Psoas muscle (tissue), 8 donors: Measurements from ENCODE around the gene BUB1B. TPM values are rescaled to one million over a fixed set of nuclear protein-coding genes. Genes with fewer than 3 reads are reported as not detected.
"Not testable (repeated sequence)": the region's sequence is repeated elsewhere in the genome, so short reads cannot be mapped to it uniquely, and the experiment has no call there.

Source experiments
- ATAC-seq, 4 donors: fragments of 200-7000 bp; cut with Tn5 transposase; one replicate each; pipeline ENCODE4 v1.9.1; 2020; ENCODE audit warnings: moderate library complexity in 3 of 4, mild to moderate bottlenecking in 2 of 4
- DNase-seq, 2 donors: peaks; one replicate each; pipeline ENCODE4 v3.0.0-alpha.2; 2020
- H3K27ac ChIP-seq: fragments of 200-600 bp; one replicate; pipeline ENCODE4 v1.8.0; 2022
- H3K27me3 ChIP-seq, 3 donors: fragments of 200-600 bp in 1 of 3; one replicate each; pipeline versions ENCODE4 v1.6.1 to v1.8.0; 2013 to 2022; ENCODE audit warnings: low read length in 2 of 3, mild to moderate bottlenecking in 2 of 3, moderate library complexity in 1 of 3; ENCODE audit not compliant: insufficient read depth in 3 of 3
- H3K36me3 ChIP-seq, 2 donors: fragments of 200-600 bp in 1 of 2; one replicate each; pipeline versions ENCODE4 v1.6.1 to v1.8.0; 2013 to 2022; ENCODE audit warnings: low read depth in 1 of 2, mild to moderate bottlenecking in 1 of 2, moderate library complexity in 1 of 2; ENCODE audit not compliant: insufficient read depth in 1 of 2
- H3K4me1 ChIP-seq: fragments of 200-600 bp; one replicate; pipeline ENCODE4 v1.8.0; 2022
- H3K4me3 ChIP-seq: fragments of 200-600 bp; one replicate; pipeline ENCODE4 v1.8.0; 2022; ENCODE audit warnings: mild to moderate bottlenecking
- H3K9me3 ChIP-seq: fragments of 200-600 bp; one replicate; pipeline ENCODE4 v1.8.0; 2022
- WGBS, 3 donors: extraction: QIAGEN DNeasy Blood & Tissue Kit; methylation state at CpG; one replicate each; pipeline versions ENCODE4 v1.1.6 to v1.1.7; 2013; 5-methylcytosine and 5-hydroxymethylcytosine counted together
- intact Hi-C, 2 donors: fragments of 100-400 bp; cut with DNase I; formaldehyde crosslinking; loops; one replicate each; pipeline versions ENCODE4 v1.11.0 to v1.14.2; 2022
- polyA plus RNA-seq, 3 donors: library from polyadenylated mRNA; stranded (reverse); fragments of 200-250 nt; gene quantifications; one replicate each; pipeline ENCODE4 v1.2.3, GENCODE V29; 2013
- total RNA-seq, 4 donors: library from RNA; stranded (reverse); fragmentation: NEBNext Ultra II Directional in 2 of 4; extraction: Animal tissue kit (Norgen Biotek cat#: 25700) in 2 of 4; gene quantifications; one replicate each; pipeline versions ENCODE4 v1.2.1 to v1.2.4, GENCODE V29; 2021 to 2023
- TF ChIP-seq, protein P1 (sequence below): fragments of 200-600 bp; IDR thresholded peaks from one replicate; pipeline ENCODE4 v1.8.0; 2022; ENCODE audit warnings: antibody characterized with exemption
- donor health status: healthy with polysubstance abuse.
- donor health status: DM: no; HTN: no; CAD: no; lungs with moderate emphysema.
- donor health status: Bipolar disorder and iron deficiency.
- donor health status: healthy.
- donor health status: DM: yes; HTN: yes; CAD: no.
- donor health status: DM: no; HTN: no; CAD: no.
- donor health status: DM: no; HTN: no; CAD: no.
- donor health status: DM: yes; HTN: yes; CAD: no.

The BUB1B gene
- total and polyA plus RNA-seq, 7 donors: 0.10 to 1.0 (median 0.56) TPM; not detected in 3

DNA sequence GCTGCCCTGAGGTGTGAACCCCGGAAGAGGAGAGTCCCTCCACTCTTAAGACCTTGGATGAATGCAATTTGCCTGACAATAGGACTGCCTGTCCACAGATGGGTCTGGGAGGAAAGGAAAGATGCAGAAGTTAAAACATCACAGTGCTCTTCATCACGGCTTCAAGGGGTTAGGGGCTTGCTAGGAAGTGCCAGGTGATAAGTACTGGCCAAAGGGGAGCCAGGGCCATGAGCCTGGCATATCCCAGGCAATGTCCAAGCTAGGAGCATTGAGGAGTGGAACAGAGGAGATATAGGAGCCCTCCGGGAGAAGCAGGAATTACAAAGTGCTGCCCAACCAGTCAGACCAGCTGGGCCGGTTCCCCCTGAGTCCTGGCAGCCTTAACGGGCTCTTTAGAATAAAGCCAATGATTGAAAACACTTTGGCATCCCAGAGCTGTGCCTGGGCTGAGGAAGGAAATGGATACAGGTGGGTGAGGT is 36.0 kb upstream of the BUB1B start:
- ATAC-seq, H3K36me3 ChIP-seq, H3K9me3 ChIP-seq, H3K27ac ChIP-seq, H3K4me1 ChIP-seq, H3K4me3 ChIP-seq, intact Hi-C loops, H3K27me3 ChIP-seq, DNase-seq: not testable (repeated sequence)
- 51 to 58% (median 54%) methylated on average over 4 of the region's 5 CpGs for WGBS, 3 donors

DNA sequence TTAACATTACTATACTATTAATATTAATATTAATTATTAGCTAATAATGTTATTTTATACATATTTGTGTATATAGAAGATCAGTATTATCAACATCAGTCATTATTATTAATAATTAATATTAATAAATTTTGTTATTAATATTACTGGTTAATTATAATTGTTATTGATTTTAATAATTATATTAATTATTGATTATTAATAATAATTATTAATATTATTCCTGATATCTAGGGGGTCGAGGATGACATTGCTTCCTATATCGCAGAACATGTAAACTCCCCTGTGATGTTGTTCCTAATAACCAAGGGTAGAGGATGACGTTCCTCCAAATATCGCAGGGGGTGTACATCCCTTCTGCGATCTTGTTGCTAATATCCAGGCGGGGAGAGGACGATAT is 34.9 kb upstream of the BUB1B start:
- intact Hi-C loops: no loop called here
- WGBS, 3 donors: 91 to 94% (median 94%) methylated on average over 7 of the region's 7 CpGs
- no peak for ATAC-seq

DNA sequence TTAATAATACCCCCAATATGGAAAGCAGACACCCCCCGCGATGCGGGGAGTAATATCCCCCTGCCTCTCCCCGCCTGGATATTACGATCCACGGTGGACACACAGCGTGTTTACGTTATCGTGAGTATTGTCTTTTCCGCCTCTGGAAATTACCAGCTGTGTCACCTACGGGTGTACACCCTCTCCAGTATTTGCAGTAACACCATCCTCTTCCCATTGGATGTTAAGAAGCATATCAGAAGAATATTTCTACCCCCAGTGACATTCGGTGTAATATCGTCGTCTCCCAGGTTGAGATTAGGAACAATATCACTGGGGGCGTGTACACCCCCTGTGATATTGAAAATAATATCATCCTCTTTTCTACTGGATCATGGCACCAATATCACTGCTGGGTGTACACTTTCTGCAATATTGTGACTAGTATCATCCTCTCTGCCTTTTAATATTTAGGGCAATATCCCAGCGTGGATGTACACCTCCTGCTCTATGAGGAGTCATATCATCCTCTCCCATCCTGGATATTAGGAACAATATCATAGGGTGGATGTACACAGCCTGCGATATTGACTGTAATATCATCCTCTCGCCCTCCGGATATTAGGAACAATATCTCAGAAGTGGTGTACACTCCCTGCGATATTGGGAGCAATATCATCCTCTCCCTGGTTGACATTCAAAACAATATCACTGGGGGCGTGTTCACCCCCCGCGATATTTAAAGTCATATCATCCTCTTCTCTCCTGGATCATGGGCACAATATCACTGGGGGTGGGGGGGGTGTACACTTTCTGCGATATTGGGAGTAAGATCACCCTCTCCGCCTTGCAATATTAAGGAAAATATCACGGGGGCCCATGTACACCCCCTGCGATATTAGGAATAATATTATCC is 31.9 kb upstream of the BUB1B start:
- Histone ChIP-seq H3K27me3 (peaks cover 0 to 2% (median 0%) of the 10 kb centered on the region in 3 donors), H3K4me1 (no peaks in the 10 kb centered on the region), H3K27ac (no peak overlapping the region), H3K9me3 (no peaks in the 10 kb centered on the region), H3K4me3 (no peak overlapping the region), H3K36me3 (no peaks in the 10 kb centered on the region)
- intact Hi-C loops: no loop called here
- no peak for ATAC-seq
- TF ChIP-seq, protein P1, sequence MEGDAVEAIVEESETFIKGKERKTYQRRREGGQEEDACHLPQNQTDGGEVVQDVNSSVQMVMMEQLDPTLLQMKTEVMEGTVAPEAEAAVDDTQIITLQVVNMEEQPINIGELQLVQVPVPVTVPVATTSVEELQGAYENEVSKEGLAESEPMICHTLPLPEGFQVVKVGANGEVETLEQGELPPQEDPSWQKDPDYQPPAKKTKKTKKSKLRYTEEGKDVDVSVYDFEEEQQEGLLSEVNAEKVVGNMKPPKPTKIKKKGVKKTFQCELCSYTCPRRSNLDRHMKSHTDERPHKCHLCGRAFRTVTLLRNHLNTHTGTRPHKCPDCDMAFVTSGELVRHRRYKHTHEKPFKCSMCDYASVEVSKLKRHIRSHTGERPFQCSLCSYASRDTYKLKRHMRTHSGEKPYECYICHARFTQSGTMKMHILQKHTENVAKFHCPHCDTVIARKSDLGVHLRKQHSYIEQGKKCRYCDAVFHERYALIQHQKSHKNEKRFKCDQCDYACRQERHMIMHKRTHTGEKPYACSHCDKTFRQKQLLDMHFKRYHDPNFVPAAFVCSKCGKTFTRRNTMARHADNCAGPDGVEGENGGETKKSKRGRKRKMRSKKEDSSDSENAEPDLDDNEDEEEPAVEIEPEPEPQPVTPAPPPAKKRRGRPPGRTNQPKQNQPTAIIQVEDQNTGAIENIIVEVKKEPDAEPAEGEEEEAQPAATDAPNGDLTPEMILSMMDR: no peak
- no peak for DNase-seq
- WGBS, 3 donors: 76 to 83% (median 80%) methylated on average over 27 of the region's 27 CpGs

More for the DNA sequence above, 34.9 kb upstream of the BUB1B start:
- H3K9me3 ChIP-seq: no peaks in the 10 kb centered on the region
- H3K27me3 ChIP-seq: peaks cover 0 to 2% (median 0%) of the 10 kb centered on the region in 3 donors
- no peak overlapping the region for H3K4me3 ChIP-seq
- TF ChIP-seq, protein P1: no peak
- no peak overlapping the region for H3K27ac ChIP-seq
- no peak for DNase-seq
- no peaks in the 10 kb centered on the region for H3K4me1 ChIP-seq
- H3K36me3 ChIP-seq: no peaks in the 10 kb centered on the region

DNA sequence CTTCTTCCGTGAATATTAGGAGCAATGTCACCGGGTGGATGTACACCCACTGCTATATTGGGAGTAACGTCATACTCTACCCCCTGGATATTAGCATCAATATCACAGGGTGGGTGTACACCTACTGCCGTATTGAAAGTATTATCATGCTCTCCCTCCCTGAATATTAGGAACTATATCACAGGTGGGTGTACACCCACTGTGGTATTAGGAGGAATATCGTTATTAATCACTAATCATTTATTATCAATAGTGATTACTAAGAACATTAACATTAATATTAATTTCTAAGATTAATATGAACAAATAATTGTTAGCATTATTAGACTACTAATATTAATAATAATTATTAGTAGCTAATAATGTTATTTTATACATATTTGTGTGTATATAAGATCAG is 30.8 kb upstream of the BUB1B start:
- Histone ChIP-seq H3K36me3 (no peaks in the 10 kb centered on the region), H3K4me1 (no peaks in the 10 kb centered on the region), H3K4me3 (no peak overlapping the region), H3K27me3 (peaks cover 0 to 2% (median 0%) of the 10 kb centered on the region in 3 donors), H3K27ac (no peak overlapping the region), H3K9me3 (no peaks in the 10 kb centered on the region)
- 76 to 79% (median 78%) methylated on average over 5 of the region's 5 CpGs for WGBS, 3 donors
- intact Hi-C loops: no loop called here
- TF ChIP-seq, protein P1: no peak
- no peak for DNase-seq
- ATAC-seq: no peak

DNA sequence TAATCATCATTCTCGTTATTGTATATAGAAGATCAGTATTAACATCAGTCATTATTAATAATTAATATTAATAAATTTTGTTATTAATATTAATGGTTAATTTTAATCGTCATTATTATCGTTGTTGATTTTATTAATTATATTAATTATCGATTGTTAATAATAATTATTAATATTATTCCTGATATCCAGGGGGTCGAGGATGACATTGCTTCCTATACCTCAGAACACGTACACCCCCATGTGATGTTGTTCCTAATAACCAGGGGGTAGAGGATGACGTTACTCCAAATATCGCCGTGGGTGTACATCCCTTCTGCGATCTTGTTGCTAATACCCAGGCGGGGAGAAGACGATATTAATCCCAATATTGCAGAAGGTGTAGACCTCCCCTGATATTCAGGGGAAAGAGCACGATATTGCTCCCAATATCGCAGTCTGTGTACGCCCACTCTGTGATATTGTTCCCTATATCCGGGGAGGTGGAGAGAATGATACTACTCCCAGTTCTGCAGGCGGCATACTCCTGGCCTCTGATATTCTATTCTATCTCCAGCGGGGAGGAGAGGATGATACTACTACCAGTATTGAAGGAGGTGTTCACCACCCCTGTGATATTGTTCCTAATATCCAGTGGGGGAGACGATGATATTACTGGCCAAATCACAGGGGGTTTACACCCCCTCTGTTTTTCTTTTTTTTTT is 29.9 kb upstream of the BUB1B start:
- Histone ChIP-seq H3K27me3 (peaks cover 0 to 2% (median 0%) of the 10 kb centered on the region in 3 donors), H3K27ac (no peak overlapping the region), H3K36me3 (no peaks in the 10 kb centered on the region), H3K9me3 (no peaks in the 10 kb centered on the region), H3K4me3 (no peak overlapping the region), H3K4me1 (no peaks in the 10 kb centered on the region)
- TF ChIP-seq, protein P1: no peak
- ATAC-seq (no peak), DNase-seq (no peak)
- 83 to 89% (median 86%) methylated on average over 19 of the region's 19 CpGs for WGBS, 3 donors
- intact Hi-C loops: no loop called here
